ENCODE measurements around the gene CDK17. TPM values are rescaled to one million over a fixed set of nuclear protein-coding genes. Genes with fewer than 3 reads are reported as not detected.
"Not testable (repeated sequence)": the region's sequence is repeated elsewhere in the genome, so short reads cannot be mapped to it uniquely, and the experiment has no call there.

CDK17 gene
- total and polyA plus RNA-seq, 8 donors: 32.1 to 67.9 (median 53.2) TPM

DNA sequence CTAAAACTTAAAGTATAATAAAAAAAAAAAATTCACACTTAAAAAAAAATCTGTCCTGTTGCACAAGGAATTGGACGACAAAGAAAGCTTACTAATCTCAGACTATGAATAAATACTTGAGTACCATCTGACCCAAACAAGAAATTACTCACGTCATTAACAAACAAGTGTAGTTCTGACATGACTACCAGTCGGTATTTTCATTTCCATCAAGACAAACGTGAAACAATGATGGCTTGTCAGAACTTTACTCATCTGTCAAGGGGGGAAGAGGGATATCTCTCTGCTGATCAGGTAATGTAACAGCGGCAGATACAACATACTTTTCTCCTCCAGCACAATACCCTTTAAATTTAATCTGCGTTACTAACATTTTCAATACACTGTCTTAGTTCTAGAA lies 78.3 kb downstream of the CDK17 start:
- ATAC-seq (no peak), DNase-seq (no peak)
- Histone ChIP-seq H3K27ac (no peak overlapping the region), H3K4me3 (no peak overlapping the region), H3K4me1 (no peaks in the 10 kb centered on the region), H3K36me3 (peaks cover 4 to 19% of the 10 kb centered on the region in 2 donors), H3K9me3 (no peaks in the 10 kb centered on the region), H3K27me3 (no peaks in the 10 kb centered on the region)
- TF ChIP-seq, protein P1, sequence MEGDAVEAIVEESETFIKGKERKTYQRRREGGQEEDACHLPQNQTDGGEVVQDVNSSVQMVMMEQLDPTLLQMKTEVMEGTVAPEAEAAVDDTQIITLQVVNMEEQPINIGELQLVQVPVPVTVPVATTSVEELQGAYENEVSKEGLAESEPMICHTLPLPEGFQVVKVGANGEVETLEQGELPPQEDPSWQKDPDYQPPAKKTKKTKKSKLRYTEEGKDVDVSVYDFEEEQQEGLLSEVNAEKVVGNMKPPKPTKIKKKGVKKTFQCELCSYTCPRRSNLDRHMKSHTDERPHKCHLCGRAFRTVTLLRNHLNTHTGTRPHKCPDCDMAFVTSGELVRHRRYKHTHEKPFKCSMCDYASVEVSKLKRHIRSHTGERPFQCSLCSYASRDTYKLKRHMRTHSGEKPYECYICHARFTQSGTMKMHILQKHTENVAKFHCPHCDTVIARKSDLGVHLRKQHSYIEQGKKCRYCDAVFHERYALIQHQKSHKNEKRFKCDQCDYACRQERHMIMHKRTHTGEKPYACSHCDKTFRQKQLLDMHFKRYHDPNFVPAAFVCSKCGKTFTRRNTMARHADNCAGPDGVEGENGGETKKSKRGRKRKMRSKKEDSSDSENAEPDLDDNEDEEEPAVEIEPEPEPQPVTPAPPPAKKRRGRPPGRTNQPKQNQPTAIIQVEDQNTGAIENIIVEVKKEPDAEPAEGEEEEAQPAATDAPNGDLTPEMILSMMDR (IDR thresholded peaks at IDR 0.05): no peak
- intact Hi-C loops (cut with DNase I): no loop called here

DNA sequence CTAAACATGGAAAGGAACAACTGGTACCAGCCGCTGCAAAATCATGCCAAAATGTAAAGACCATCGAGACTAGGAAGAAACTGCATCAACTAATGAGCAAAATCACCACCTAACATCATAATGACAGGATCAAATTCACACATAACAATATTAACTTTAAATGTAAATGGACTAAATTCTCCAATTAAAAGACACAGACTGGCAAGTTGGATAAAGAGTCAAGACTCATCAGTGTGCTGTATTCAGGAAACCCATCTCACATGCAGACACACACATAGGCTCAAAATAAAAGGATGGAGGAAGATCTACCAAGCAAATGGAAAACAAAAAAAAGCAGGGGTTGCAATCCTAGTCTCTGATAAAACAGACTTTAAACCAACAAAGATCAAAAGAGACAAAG lies 82.4 kb downstream of the CDK17 start:
- intact Hi-C loops (cut with DNase I); H3K4me3 ChIP-seq; DNase-seq; H3K9me3 ChIP-seq; H3K4me1 ChIP-seq; H3K27ac ChIP-seq; H3K27me3 ChIP-seq; ATAC-seq: not testable (repeated sequence)
- H3K36me3 ChIP-seq: peaks cover 4 to 15% of the 10 kb centered on the region in 2 donors

DNA sequence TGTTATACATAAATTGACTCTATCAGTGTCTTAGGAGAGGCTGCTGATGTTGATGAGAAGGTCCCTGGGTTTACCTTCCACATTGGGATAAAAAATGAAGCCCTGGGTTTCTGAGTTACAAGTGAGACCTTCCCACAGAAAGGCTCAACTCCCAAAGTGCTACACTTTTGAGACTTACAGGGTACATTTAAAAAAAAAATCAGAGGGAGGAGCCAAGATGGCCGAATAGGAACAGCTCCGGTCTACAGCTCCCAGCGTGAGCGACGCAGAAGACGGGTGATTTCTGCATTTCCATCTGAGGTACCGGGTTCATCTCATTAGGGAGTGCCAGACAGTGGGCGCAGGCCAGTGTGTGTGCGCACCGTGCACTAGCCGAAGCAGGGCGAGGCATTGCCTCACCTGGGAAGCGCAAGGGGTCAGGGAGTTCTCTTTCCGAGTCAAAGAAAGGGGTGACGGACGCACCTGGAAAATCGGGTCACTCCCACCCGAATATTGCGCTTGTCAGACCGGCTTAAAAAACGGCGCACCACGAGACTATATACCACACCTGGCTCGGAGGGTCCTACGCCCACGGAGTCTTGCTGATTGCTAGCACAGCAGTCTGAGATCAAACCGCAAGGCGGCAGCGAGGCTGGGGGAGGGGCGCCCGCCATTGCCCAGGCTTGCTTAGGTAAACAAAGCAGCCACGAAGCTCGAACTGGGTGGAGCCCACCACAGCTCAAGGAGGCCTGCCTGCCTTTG lies 84.3 kb downstream of the CDK17 start:
- peak; percentile 27 for ATAC-seq
- peak overlapping the region; percentile 13 to 37 for H3K4me3 ChIP-seq
- H3K27me3 ChIP-seq; H3K9me3 ChIP-seq; DNase-seq; intact Hi-C loops (cut with DNase I); H3K4me1 ChIP-seq: not testable (repeated sequence)
- peak overlapping the region in 1 of 2 donors; percentile 57 for H3K27ac ChIP-seq
- H3K36me3 ChIP-seq: peaks cover 0 to 12% of the 10 kb centered on the region in 2 donors
- TF ChIP-seq, protein P1 (IDR thresholded peaks at IDR 0.05): peak in 1 of 2 donors; percentile 15

DNA sequence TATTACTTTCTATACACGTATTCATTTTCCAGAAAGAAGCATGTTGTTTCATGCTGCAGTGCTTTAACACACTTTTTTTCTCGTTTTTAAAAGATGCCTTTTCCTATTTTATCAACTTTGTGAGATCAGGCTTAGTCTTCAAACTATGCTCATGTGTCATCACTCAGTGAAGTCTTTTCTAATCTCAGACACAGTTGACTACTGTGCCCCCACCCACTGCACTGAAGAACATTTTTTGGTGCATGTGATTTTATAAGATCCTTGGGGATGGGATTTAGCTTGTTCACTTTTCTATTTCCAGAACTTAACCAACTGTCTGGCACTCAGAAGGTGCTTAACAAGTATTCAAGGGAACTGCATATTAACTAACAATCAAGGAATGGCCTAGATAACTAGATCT lies 85.5 kb downstream of the CDK17 start:
- ATAC-seq: no peak
- TF ChIP-seq, protein P1 (IDR thresholded peaks at IDR 0.05): no peak
- Histone ChIP-seq H3K9me3 (no peaks in the 10 kb centered on the region), H3K36me3 (peaks cover 0 to 12% of the 10 kb centered on the region in 2 donors), H3K27me3 (no peaks in the 10 kb centered on the region), H3K4me1 (no peaks in the 10 kb centered on the region), H3K27ac (no peak overlapping the region), H3K4me3 (no peak overlapping the region)
- intact Hi-C loops (cut with DNase I): no loop called here
- no peak for DNase-seq

DNA sequence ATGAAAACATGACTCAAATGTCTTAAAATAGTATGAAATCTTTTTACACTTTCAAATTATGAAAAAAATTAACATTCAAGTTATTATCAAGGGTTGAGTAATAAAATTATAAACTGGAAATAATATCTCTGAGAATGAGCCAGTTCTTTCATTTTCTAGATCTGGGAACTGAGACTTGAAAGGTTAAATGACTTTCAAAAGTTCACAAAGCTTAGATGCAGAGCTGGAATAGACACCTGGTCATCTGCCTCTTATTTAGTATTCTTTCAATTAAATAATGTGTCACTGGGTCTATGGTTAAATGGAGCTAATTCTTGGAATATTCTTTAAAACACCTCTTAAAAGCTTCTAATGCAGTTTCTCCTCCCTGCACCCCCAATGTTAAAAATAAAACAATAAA lies 86.6 kb downstream of the CDK17 start:
- no peaks in the 10 kb centered on the region for H3K4me1 ChIP-seq
- no peak overlapping the region for H3K4me3 ChIP-seq
- H3K36me3 ChIP-seq: peaks cover 0 to 12% of the 10 kb centered on the region in 2 donors
- ATAC-seq: no peak
- intact Hi-C loops (cut with DNase I): no loop called here
- H3K27me3 ChIP-seq: no peaks in the 10 kb centered on the region
- no peak overlapping the region for H3K27ac ChIP-seq
- TF ChIP-seq, protein P1 (IDR thresholded peaks at IDR 0.05): no peak
- DNase-seq: no peak
- H3K9me3 ChIP-seq: no peaks in the 10 kb centered on the region

DNA sequence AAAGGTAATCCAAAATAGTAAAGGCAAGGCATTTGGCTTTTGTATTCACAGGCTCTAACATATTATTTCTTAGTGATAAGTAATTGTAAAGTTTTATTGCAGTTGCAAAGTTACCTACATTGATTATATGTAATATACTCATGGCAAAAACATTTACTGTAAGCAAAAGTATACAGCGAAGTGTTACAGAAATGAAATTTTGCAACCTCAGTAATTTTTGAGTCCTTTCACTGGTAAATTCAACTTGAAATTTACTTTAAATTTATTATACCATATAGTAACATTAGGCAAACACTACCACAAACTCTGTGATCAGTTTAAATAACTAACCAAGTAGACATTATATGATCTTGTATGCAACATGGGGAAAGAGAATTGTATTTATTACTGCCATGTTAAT lies 89.0 kb downstream of the CDK17 start:
- H3K4me3 ChIP-seq: no peak overlapping the region
- no peaks in the 10 kb centered on the region for H3K9me3 ChIP-seq
- no peak overlapping the region for H3K27ac ChIP-seq
- ATAC-seq (no peak), DNase-seq (no peak)
- TF ChIP-seq, protein P1 (IDR thresholded peaks at IDR 0.05): no peak
- no peaks in the 10 kb centered on the region for H3K27me3 ChIP-seq
- intact Hi-C loops (cut with DNase I): no loop called here
- peaks cover 0 to 12% of the 10 kb centered on the region in 2 donors for H3K36me3 ChIP-seq
- H3K4me1 ChIP-seq: no peaks in the 10 kb centered on the region
